Measurements from ENCODE around the gene ARMC8.

The ARMC8 gene

GRCh38 chr3:138234401-138235179, 47.5 kb downstream of the ARMC8 start:
- no peak overlapping the region for H3K4me2 ChIP-seq (ENCODE audit: low read length)
- H2AK5ac ChIP-seq (ENCODE audit: low read length): no peak overlapping the region
- H3K14ac ChIP-seq (ENCODE audit: low read length): no peak overlapping the region
- no peak overlapping the region for H3K4me3 ChIP-seq (ENCODE audit: low read depth, low read length)
- H3K4ac ChIP-seq (ENCODE audit: low read depth, low read length): no peak overlapping the region
- no peak overlapping the region for H2BK120ac ChIP-seq (ENCODE audit: insufficient read depth, low read length, poor library complexity)
- no peak for DNase-seq
- H2AFZ ChIP-seq (ENCODE audit: insufficient read depth, low read length, poor library complexity): no peak overlapping the region
- peaks cover 3 to 9% of the 10 kb centered on the region in 2 experiments for H3K36me3 ChIP-seq (ENCODE audit: control insufficient read depth in 1 of 2, insufficient read depth in 2 of 2, low read length in 2 of 2)
- H3K27ac ChIP-seq (ENCODE audit: low read depth, low read length): no peak overlapping the region
- H3K23ac ChIP-seq (ENCODE audit: low read length): no peak overlapping the region
- H3K79me2 ChIP-seq (ENCODE audit: control insufficient read depth, insufficient read depth, low read length, poor library complexity): no peaks in the 10 kb centered on the region
- WGBS (ENCODE audit: extremely low coverage, insufficient coverage, insufficient read length): no CpG with 5 or more reads among the region's 5 CpGs
- no peak overlapping the region for H3K18ac ChIP-seq (ENCODE audit: low read length)
- H2BK12ac ChIP-seq (ENCODE audit: low read length): no peak overlapping the region
- H3K4me1 ChIP-seq (ENCODE audit: control insufficient read depth in 1 of 2, insufficient read depth in 2 of 2, low read length in 2 of 2): no peaks in the 10 kb centered on the region
- no peak overlapping the region for H4K91ac ChIP-seq (ENCODE audit: low read depth, low read length)
- H3K27me3 ChIP-seq (ENCODE audit: insufficient read depth, low read length): no peaks in the 10 kb centered on the region
- no peaks in the 10 kb centered on the region for H3K9me3 ChIP-seq (ENCODE audit: insufficient read depth, low read depth, low read length)
- H4K8ac ChIP-seq (ENCODE audit: low read depth, low read length): no peak overlapping the region
- no peak overlapping the region for H2BK5ac ChIP-seq (ENCODE audit: low read depth, low read length, poor library complexity)
- H3K9ac ChIP-seq (ENCODE audit: low read length): no peak overlapping the region
- H3K79me1 ChIP-seq (ENCODE audit: low read length): no peaks in the 10 kb centered on the region
- H4K12ac ChIP-seq (ENCODE audit: low read depth, low read length): no peak overlapping the region

- Histone ChIP-seq H3K4me3 (ENCODE audit: low read depth, low read length) (no peak overlapping the region), H3K79me2 (ENCODE audit: control insufficient read depth, insufficient read depth, low read length, poor library complexity) (no peaks in the 10 kb centered on the region), H3K14ac (ENCODE audit: low read length) (no peak overlapping the region), H2AFZ (ENCODE audit: insufficient read depth, low read length, poor library complexity) (no peak overlapping the region), H3K9ac (ENCODE audit: low read length) (no peak overlapping the region), H4K8ac (ENCODE audit: low read depth, low read length) (no peak overlapping the region), H3K36me3 (ENCODE audit: control insufficient read depth in 1 of 2, insufficient read depth in 2 of 2, low read length in 2 of 2) (peaks cover 0 to 2% of the 10 kb centered on the region in 2 experiments), H2BK12ac (ENCODE audit: low read length) (no peak overlapping the region), H3K27ac (ENCODE audit: low read depth, low read length) (no peak overlapping the region), H3K4me2 (ENCODE audit: low read length) (no peak overlapping the region), H3K4me1 (ENCODE audit: control insufficient read depth in 1 of 2, insufficient read depth in 2 of 2, low read length in 2 of 2) (no peaks in the 10 kb centered on the region), H4K91ac (ENCODE audit: low read depth, low read length) (no peak overlapping the region), H3K27me3 (ENCODE audit: insufficient read depth, low read length) (no peaks in the 10 kb centered on the region), H3K79me1 (ENCODE audit: low read length) (no peaks in the 10 kb centered on the region), H3K9me3 (ENCODE audit: insufficient read depth, low read depth, low read length) (no peaks in the 10 kb centered on the region), H2BK120ac (ENCODE audit: insufficient read depth, low read length, poor library complexity) (no peak overlapping the region), H3K18ac (ENCODE audit: low read length) (no peak overlapping the region), H3K4ac (ENCODE audit: low read depth, low read length) (no peak overlapping the region), H2AK5ac (ENCODE audit: low read length) (no peak overlapping the region), H3K23ac (ENCODE audit: low read length) (no peak overlapping the region), H4K12ac (ENCODE audit: low read depth, low read length) (no peak overlapping the region), H2BK5ac (ENCODE audit: low read depth, low read length, poor library complexity) (no peak overlapping the region)
- no CpG with 5 or more reads among the region's 6 CpGs for WGBS (ENCODE audit: extremely low coverage, insufficient coverage, insufficient read length)
- no peak for DNase-seq
These were observed 51.6 kb downstream of the ARMC8 start for GRCh38 chr3:138238711-138239110.

- Histone ChIP-seq H3K14ac (ENCODE audit: low read length) (no peak overlapping the region), H2BK12ac (ENCODE audit: low read length) (no peak overlapping the region), H3K4me3 (ENCODE audit: low read depth, low read length) (no peak overlapping the region), H3K79me2 (ENCODE audit: control insufficient read depth, insufficient read depth, low read length, poor library complexity) (no peaks in the 10 kb centered on the region), H3K27ac (ENCODE audit: low read depth, low read length) (no peak overlapping the region), H4K91ac (ENCODE audit: low read depth, low read length) (no peak overlapping the region), H2BK5ac (ENCODE audit: low read depth, low read length, poor library complexity) (no peak overlapping the region), H2AFZ (ENCODE audit: insufficient read depth, low read length, poor library complexity) (no peak overlapping the region), H3K9ac (ENCODE audit: low read length) (no peak overlapping the region), H2BK120ac (ENCODE audit: insufficient read depth, low read length, poor library complexity) (no peak overlapping the region), H3K18ac (ENCODE audit: low read length) (no peak overlapping the region), H3K79me1 (ENCODE audit: low read length) (no peaks in the 10 kb centered on the region), H4K12ac (ENCODE audit: low read depth, low read length) (no peak overlapping the region), H3K9me3 (ENCODE audit: insufficient read depth, low read depth, low read length) (no peaks in the 10 kb centered on the region), H3K4ac (ENCODE audit: low read depth, low read length) (no peak overlapping the region), H3K4me2 (ENCODE audit: low read length) (no peak overlapping the region), H3K23ac (ENCODE audit: low read length) (no peak overlapping the region), H4K8ac (ENCODE audit: low read depth, low read length) (no peak overlapping the region), H3K4me1 (ENCODE audit: control insufficient read depth in 1 of 2, insufficient read depth in 2 of 2, low read length in 2 of 2) (no peaks in the 10 kb centered on the region), H3K36me3 (ENCODE audit: control insufficient read depth in 1 of 2, insufficient read depth in 2 of 2, low read length in 2 of 2) (peaks cover 3 to 4% of the 10 kb centered on the region in 2 experiments), H3K27me3 (ENCODE audit: insufficient read depth, low read length) (no peaks in the 10 kb centered on the region), H2AK5ac (ENCODE audit: low read length) (no peak overlapping the region)
- no peak for DNase-seq
- WGBS (ENCODE audit: extremely low coverage, insufficient coverage, insufficient read length): no CpG with 5 or more reads among the region's 1 CpG
These were observed 54.0 kb downstream of the ARMC8 start for GRCh38 chr3:138241061-138241460.

GRCh38 chr3:138241676-138242075, 54.6 kb downstream of the ARMC8 start:
- H3K9me3 ChIP-seq (ENCODE audit: insufficient read depth, low read depth, low read length): no peaks in the 10 kb centered on the region
- H3K14ac ChIP-seq (ENCODE audit: low read length): no peak overlapping the region
- no peak overlapping the region for H3K4me2 ChIP-seq (ENCODE audit: low read length)
- no peak overlapping the region for H2BK5ac ChIP-seq (ENCODE audit: low read depth, low read length, poor library complexity)
- H3K79me2 ChIP-seq (ENCODE audit: control insufficient read depth, insufficient read depth, low read length, poor library complexity): no peaks in the 10 kb centered on the region
- H3K18ac ChIP-seq (ENCODE audit: low read length): no peak overlapping the region
- WGBS (ENCODE audit: extremely low coverage, insufficient coverage, insufficient read length): no CpG with 5 or more reads among the region's 2 CpGs
- H3K36me3 ChIP-seq (ENCODE audit: control insufficient read depth in 1 of 2, insufficient read depth in 2 of 2, low read length in 2 of 2): peaks cover 3 to 4% of the 10 kb centered on the region in 2 experiments
- no peak overlapping the region for H2AFZ ChIP-seq (ENCODE audit: insufficient read depth, low read length, poor library complexity)
- H3K4me3 ChIP-seq (ENCODE audit: low read depth, low read length): no peak overlapping the region
- H2BK12ac ChIP-seq (ENCODE audit: low read length): no peak overlapping the region
- no peak overlapping the region for H2BK120ac ChIP-seq (ENCODE audit: insufficient read depth, low read length, poor library complexity)
- H3K4ac ChIP-seq (ENCODE audit: low read depth, low read length): no peak overlapping the region
- H2AK5ac ChIP-seq (ENCODE audit: low read length): no peak overlapping the region
- no peak overlapping the region for H3K23ac ChIP-seq (ENCODE audit: low read length)
- H4K91ac ChIP-seq (ENCODE audit: low read depth, low read length): no peak overlapping the region
- no peak for DNase-seq
- no peaks in the 10 kb centered on the region for H3K27me3 ChIP-seq (ENCODE audit: insufficient read depth, low read length)
- H3K4me1 ChIP-seq (ENCODE audit: control insufficient read depth in 1 of 2, insufficient read depth in 2 of 2, low read length in 2 of 2): no peaks in the 10 kb centered on the region
- no peak overlapping the region for H4K8ac ChIP-seq (ENCODE audit: low read depth, low read length)
- no peak overlapping the region for H3K9ac ChIP-seq (ENCODE audit: low read length)
- H3K79me1 ChIP-seq (ENCODE audit: low read length): no peaks in the 10 kb centered on the region
- no peak overlapping the region for H3K27ac ChIP-seq (ENCODE audit: low read depth, low read length)
- H4K12ac ChIP-seq (ENCODE audit: low read depth, low read length): no peak overlapping the region

Data from trophoblast cell (in vitro differentiated cells and primary cell).